ENCODE results near the gene BCAM.
"Not testable (repeated sequence)": the region's sequence is repeated elsewhere in the genome, so short reads cannot be mapped to it uniquely, and the experiment has no call there.

Gene BCAM

DNA sequence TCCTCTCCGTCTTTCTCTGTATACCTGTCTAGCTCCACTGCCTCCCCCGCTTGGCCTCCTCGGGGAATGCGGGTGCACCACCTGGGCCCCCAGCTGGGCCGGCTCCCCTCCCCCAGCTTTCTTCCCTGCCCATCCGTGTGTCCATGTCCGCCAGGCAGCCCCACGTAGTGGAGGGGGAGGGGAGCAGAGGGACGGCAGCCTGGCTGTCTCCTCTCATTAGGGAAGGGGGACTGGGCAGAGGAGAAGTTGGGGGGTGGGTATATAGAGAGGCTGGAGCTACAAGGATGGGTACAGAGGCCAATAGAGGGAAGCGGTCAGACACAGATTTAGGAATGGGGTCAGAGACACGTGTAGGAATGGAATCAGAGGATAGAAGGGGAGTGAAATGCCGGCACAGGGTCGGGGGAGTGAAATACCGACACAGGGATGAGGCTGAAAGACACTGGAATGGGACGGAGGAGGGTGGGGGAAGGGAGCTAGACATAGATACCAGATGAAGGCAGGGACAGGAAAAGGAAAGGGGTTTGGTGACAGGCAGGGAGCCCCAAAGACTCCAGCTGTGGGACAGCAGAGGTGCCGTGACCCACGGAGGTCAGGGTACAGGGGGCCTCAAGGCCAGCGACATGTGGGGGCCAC, 40.0 kb downstream of the BCAM start:
- no peak for DNase-seq (ENCODE audit: low spot score)

- no peak for DNase-seq (ENCODE audit: low spot score)
Measured at GRCh38 chr19:44850641-44851109, 41.8 kb downstream of the BCAM start.

- DNase-seq (ENCODE audit: low spot score), result no peak
Measured at GRCh38 chr19:44851427-44851826, 42.5 kb downstream of the BCAM start.

GRCh38 chr19:44855606-44856005, 46.7 kb downstream of the BCAM start:
- no peak for DNase-seq (ENCODE audit: low spot score)

GRCh38 chr19:44856421-44857083, 47.6 kb downstream of the BCAM start:
- no peak for DNase-seq (ENCODE audit: low spot score)

GRCh38 chr19:44857837-44858236, 48.9 kb downstream of the BCAM start:
- no peak for DNase-seq (ENCODE audit: low spot score)

GRCh38 chr19:44861576-44861975, 52.7 kb downstream of the BCAM start:
- DNase-seq (ENCODE audit: low spot score), result not testable (repeated sequence)

- no peak for DNase-seq (ENCODE audit: low spot score)
Measured at GRCh38 chr19:44863990-44864389, 55.1 kb downstream of the BCAM start.

DNA sequence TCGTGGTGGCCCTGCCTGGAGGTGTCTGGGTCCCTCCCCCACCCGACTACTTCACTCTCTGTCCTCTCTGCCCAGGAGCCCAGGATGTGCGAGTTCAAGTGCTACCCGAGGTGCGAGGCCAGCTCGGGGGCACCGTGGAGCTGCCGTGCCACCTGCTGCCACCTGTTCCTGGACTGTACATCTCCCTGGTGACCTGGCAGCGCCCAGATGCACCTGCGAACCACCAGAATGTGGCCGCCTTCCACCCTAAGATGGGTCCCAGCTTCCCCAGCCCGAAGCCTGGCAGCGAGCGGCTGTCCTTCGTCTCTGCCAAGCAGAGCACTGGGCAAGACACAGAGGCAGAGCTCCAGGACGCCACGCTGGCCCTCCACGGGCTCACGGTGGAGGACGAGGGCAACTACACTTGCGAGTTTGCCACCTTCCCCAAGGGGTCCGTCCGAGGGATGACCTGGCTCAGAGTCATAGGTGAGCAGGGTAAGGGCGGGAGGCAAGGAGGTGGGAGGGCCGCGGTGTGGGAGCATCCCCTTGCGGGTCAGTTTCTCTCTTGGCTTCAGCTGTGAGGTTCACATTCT, 56.4 kb downstream of the BCAM start:
- DNase-seq (ENCODE audit: low spot score), result no peak

GRCh38 chr19:44866664-44867063, 57.8 kb downstream of the BCAM start:
- DNase-seq (ENCODE audit: low spot score), result no peak

- DNase-seq (ENCODE audit: low spot score), result no peak
Measured at GRCh38 chr19:44867578-44867977, 58.7 kb downstream of the BCAM start.

GRCh38 chr19:44869733-44870470, 61.0 kb downstream of the BCAM start:
- no peak for DNase-seq (ENCODE audit: low spot score)

Measured in COLO829 (cell line).